GM19463 (cell line): ENCODE results near the gene EME1.
"Not testable (repeated sequence)": the region's sequence is repeated elsewhere in the genome, so short reads cannot be mapped to it uniquely, and the experiment has no call there.

Experiments
- ATAC-seq: cut with Tn5 transposase; IDR thresholded peaks from one replicate; pipeline ENCODE4 v1.9.1; 2021; ENCODE audit warnings: mild to moderate bottlenecking, moderate library complexity; ENCODE audit not compliant: unreplicated experiment

The EME1 gene

DNA sequence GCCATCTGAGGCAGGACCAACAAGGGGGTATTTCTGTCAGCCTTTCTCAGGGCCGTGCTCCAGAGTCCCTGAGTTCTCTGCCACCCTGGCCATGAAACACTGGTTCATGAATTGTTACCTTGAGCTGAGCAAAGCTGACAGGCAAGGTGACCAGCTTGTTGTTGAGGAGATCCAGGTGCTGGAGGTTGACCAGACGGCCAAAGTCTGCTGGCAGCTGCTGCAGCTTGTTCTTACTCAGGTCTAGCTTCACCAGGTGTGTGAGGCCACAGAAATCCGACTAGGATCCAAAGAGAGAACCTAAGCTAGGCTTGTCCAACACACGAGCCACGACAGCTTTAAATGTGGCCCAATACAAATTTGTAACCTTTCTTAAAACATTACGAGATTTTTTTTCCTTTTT is 19.6 kb downstream of the EME1 start:
- ATAC-seq = no peak

DNA sequence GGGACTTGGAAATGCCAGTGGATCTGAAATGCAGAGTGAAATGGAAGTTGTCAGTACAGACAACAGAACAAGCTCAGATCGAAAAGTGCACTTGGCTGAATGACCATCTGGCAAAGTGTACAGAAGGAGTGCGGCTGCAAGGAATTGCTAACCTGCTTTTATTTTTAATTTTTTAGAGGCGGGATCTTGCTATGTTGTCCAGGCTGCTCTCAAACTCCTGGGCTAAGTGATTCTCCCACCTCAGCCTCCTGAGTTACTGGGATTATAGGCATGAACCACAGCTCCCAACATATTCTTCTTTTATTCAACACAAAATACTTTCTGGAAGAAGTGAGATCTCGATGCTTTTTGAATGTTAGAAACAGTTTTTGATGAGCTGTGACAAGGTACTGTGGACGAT is 20.7 kb downstream of the EME1 start:
- no peak for ATAC-seq

DNA sequence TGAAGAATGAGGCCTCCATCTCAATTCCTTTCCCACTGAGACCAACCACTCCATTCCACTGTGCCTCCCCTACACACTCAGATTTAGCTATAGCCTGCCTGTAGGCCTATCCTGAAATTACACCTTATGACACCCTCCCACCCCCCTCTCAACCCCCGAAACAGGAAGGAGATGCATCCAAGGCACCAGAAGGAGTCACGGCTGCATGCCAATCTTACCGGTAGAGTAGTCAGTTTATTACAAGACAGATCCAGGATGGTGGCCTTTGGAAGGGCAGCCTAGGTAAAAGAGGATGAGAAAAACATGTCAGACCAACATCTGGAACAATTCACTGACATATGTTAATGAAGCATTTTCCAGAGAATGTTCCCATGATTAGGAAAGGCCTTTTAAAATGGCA is 21.7 kb downstream of the EME1 start:
- ATAC-seq = no peak

DNA sequence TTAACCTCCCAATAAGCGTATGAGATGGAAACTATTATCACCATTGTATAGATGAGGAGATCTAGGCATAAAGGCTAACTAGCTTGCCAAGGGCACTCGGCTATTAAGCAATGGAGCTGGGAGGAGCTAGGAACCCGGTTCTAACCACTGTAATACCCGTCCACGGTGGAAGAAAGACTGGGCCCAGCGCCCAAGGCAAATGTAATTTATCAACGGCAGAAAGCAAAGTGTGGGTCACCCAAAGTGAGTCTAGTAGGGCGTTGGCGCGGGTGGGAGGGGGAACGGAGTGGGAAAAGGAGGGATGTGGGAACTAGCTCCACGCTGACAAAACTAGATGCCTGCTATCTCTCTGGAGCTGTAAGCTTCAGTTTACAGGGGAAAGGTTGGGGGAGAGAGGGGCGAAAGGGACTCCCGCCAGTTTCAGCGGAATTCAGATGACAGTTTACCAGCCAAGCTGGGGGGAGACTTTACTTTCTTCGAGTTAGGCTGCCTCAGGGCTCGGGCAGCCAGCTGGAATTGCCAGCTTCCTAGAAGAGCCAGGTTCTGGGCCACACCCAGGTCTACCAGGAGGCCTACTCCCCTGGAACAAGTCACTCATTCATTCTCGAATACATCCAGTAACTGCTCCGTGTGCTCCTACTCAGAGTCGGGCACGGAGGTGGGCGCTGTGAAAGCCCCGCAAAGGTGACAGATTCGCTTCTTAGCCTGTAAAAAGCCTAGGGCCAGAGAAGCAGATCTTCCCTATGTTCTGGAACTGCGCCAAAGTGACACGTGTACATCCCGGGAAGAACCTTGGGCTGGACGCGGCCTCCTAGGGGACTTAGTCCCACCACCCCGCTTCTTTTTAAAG is 23.5 kb downstream of the EME1 start:
- no peak for ATAC-seq

DNA sequence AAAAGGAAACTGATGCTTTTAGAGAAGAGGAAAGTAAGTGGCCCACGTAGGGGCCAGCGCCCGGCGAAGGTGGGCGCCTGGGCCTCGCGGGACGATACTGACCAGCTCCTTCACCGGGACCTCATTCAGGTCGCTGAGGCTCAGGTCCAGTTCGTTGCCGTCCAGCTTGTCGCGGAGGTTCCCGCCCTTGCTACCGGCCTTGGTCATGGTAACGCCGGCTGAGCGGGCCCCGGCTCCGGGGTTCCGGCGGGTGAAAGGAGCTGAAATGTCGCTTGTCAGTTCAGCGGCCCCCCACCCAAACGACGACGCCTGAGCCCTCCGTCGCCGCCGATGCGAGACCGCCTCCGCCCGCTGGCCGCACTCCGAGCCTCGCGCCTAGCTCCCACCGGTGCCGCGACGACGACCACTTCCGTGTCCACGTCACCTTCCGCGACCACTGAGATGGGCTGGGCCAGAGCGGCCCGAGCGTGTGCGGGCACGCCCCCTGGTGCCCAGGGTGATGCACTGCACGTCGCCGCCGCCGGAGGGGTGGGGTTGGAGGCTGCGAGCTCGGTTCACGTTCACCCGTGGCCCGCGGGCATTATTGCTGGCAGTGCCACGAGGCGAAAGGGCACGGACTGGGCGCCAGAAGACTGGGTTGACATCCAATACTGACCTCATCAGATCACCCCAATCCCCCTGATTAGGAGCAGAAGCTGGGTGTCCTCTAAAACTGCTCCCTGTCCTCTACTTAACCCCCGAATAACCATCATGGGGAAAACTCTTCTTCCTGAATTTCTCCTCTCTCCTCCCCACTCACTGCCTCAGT is 24.3 kb downstream of the EME1 start, which contains the start of gene LRRC59:
LRRC59 (minus strand) TSS at position 413 of the 808 bp plus-strand sequence; CDS start at position 207, 206 bp downstream.
- ATAC-seq = peak; percentile 100

DNA sequence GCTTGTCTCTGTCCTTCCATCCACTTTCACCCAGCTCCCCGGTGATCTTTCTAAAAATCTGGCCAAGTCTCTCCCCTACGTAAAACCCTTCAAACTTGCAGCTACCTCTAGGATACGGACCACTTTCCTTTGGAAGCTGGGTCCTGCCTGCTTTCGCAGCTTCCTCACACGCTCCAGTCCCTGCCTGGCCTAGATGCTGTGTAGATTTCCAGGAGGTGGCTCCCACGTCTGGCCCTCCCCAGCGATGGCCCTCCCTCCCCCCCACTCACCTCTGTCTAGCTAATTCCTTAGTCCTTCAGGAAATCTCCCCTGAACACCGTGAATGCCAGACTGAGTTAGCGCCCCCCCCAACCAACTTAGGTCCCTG is 24.9 kb downstream of the EME1 start:
- no peak for ATAC-seq

DNA sequence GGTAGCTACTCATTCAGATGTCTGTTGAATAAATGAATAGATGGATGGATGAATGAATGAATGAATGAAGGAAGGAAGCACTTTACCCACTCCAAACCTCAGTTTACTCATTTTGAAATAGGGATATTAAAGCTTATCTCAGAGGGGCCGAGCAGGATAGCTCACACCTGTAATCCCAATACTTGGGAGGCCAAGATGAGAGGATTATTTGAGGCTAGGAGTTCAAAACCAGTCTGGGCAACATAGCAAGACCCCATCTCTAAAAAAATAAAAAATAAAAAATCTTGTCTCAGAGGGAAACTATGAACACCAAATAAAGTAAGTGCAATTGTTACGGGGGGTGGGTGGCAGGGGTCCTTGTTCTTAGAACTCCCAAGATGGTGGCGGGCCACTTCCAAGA is 25.6 kb downstream of the EME1 start:
- not testable (repeated sequence) for ATAC-seq

DNA sequence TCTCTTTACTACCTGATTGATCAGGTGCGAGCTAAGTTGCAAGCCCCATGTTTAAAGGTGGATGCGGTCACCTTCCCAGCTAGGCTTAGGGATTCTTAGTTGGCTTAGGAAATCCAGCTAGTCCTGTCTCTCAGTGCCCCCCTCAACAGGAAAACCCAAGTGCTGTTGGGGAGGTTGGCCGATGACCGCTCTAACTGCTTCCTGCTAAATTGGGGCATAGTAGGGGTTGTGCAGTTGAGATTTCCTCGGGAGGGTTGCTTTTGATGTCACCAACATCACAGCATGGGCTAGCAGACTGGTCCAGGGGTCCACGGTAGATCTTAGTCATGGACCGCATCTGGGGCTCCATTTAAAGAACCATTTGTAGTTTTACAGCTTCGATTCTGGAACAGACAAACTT is 26.6 kb downstream of the EME1 start:
- not testable (repeated sequence) for ATAC-seq

DNA sequence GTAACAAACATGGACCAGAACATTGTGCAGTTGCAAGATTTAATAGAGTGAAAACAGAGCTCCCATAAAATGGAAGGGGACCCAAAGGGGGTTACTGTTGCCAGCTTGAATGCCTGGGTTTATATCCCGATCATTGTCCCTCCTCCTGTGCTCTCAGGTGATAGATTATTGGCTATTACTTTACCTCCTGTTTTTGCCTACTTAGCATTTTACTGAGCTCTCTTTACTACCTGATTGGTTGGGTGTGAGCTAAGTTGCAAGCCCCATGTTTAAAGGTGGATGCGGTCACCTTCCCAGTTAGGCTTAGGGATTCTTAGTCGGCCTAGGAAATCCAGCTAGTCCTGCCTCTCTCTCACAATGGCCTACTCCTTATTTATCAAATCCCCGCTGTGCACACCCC is 32.3 kb downstream of the EME1 start:
- ATAC-seq = not testable (repeated sequence)

DNA sequence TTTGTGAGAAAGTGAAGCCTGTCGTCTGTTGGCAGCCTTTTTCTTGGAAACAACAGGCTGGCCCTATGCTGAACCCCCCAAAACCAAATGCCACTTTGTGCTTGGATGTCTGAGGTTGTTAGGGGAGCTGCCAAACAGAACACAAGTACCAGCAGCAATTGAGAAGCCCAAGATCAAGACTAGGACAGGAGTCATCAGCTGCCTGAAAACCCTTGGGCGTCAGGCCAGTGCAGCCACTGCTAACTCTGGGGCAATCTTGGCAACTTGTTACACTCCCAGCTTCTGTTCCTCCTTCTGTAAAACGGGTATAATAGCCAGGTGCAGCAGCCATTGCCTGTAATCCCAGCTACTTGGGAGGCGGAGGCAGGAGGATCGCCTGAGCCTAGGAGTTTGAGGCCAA is 33.5 kb downstream of the EME1 start:
- ATAC-seq = no peak

DNA sequence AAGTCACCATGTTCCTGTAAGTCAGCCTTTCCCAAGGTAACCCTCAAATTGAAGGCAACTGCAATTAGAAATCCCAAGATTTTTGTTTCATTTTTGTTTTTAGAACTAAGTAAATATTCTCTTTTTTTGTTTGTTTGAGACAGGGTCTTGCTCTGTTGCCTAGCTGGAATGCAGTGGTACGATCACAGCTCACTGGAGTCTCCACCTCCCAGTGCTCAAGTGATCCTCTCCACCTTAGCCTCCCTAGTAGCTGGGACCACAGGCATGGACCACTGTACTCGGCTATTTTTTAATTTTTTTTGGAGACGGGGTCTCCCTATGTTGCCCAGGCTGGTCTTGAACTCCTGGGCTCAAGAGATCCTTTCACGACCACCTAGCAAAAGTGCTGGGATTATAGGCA is 34.9 kb downstream of the EME1 start:
- no peak for ATAC-seq

DNA sequence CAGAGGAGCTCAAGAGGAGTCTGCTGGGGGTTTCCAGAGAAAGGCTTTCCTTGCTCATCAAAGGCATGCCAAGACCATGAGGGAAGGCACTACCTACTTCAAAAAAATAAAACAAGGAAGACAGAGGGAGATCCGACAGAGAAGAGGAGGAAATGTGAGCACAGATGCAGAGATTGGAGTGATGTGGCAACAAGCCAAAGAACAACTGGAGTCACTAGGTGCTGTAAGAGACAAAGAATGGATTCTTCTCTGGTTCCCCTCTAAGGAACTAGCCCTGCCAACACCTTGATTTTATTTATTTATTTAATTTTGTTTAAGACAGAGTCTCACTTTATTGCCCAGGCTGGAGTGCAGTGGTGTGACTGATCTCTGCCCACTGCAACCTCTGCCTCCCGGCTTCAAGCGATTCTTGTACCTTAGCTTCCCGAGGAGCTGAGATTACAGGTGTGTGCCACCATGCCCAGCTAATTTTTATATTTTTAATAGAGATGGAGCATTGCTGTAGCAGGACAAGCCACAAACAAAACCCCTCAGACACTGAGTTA is 39.2 kb downstream of the EME1 start:
- ATAC-seq = no peak

DNA sequence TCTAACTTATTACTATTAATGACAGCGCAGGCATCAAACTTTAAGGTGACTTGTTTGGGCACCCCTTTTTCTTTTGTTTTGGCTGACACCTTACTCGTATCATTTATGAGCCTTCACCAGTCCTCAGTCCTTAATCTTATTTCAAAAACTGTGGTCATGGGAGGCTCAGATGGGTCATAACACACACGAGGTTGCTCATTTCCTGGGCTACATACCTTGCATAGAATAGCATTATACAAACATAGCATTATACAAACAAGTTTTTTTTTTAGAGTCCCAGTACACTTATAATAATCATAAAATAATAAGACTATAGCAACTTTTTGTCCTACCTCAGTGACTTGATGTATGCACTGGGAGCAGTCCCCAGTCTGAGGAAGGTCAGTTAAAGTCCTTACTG is 41.8 kb downstream of the EME1 start:
- no peak for ATAC-seq

DNA sequence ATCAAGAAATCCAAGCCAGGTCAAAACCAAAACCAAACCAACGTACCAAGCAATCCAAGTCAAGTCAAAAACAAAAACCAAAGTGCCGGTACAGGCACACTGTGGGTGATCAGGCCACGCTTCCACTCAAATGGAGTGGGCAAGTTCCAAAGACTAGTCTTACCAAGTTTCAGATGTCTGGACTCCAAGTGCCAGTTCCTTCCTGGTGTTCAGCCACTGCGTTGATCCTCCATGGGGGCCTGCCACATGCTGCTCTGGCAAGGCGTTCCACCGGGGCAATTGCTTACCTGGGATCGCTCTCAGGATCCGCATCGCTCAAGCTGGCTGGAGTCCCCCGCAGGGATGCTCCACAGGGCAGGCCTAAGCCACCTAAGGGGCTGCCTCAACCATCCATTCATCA is 46.5 kb downstream of the EME1 start:
- not testable (repeated sequence) for ATAC-seq

DNA sequence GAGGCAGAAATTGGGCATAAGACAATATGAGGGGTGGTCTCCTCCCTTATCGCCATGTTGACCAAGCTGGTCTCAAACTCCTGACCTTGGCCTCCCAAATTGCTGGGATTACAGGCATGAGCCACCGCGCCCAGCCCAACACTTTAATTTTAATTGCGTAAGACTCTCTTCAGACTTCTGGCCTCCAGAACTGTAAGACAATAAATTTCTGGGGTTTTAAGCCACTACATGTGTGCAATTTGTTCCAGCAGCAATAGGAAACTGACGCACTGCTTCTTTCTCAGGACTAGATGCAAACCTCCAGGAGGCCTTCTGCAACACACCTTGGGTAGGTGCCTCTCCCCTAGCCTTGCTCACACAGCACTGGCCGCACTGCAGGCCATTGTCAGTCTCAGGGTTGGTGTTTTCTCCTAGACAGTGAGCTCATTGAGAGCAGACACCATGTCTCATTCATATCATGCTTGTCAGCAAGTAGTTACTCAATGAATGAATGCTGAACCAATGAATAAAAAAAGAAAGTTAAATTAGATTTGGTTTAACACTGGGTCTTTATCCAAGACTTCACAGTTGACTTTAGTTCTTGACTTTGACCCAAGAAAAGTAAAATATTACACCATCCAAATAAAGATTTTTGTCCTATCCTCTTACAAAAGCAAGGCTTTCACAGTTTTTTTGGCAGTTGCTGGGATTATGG is 47.5 kb downstream of the EME1 start:
- no peak for ATAC-seq

DNA sequence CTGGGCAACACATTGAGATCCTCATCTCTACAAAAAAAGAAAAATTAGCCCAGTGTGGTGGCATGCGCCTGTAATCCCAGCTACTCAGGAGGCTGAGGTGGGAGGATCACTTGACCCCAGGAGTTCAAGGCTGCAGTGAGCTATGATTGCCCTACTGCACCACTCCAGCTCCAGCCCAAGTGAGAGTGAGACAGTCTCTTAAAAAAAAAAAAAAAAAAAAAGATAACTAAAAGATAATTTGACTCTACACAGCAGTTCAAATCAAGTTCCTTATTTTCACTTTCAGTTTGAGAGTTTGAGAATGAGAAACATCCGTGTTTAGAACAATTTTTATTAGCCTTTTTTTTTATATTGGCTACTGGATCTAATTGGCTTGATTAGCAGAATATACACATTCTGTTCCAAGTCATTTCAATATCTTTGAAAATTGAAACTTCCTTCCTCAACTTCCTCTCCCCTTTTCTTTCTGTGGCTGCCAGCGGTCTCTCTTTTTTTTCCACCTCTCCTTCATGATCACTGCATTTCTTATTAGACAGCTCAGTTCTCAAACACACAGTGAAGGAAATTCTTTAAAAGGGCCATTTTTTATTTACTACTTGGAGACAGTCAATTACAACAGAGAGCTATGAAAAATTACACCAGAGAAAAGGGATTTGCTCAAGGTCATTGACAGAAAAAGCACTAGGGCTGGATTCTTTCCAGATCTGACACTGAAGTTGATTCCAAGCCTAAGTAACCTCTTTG is 48.5 kb downstream of the EME1 start:
- no peak for ATAC-seq

DNA sequence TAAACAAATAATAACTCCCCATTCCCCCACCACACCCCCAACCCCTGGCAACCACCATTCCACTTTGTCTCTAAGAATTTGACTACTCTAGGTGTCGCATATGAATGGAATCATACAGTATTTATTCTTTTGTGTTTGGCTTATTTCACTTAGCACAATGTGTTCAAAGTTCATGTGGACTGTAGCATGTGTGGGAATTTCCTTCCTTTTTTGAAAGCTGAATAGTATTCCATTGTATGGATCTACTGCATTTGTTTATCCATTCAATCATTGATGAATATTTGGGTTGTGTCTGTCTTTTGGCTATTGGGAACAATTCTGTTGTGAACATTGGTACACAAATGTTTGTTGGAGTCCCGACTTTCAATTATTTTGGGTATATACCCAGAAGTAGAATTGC is 49.7 kb downstream of the EME1 start:
- ATAC-seq = no peak

DNA sequence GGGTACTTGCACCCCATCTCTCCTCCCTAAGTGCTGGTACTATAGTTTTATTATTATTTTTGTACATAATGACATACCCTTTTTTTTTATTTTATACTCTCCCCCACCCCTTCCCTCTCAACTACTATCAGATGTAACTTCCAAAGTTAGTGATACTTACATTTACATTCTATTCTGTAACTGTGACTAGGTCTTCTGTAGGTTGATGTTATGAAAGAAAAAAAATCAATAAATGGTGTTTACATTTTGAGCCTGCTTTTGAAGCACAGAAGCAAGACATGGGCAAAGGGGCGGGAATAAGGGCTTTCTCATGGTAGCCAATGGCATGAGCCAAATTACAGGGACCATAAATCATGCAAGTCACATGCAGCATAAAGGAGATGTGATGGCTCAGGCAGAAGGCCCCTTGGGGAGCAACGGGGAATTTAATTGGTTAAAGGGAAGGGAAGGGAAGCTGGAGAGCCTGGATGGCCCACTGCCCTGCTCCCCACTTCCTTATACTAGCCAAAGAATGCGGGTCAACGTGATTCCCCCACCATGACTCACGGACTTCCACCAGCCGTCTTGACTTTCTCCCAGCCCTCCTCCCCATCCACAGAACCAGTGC is 50.6 kb downstream of the EME1 start:
- no peak for ATAC-seq

DNA sequence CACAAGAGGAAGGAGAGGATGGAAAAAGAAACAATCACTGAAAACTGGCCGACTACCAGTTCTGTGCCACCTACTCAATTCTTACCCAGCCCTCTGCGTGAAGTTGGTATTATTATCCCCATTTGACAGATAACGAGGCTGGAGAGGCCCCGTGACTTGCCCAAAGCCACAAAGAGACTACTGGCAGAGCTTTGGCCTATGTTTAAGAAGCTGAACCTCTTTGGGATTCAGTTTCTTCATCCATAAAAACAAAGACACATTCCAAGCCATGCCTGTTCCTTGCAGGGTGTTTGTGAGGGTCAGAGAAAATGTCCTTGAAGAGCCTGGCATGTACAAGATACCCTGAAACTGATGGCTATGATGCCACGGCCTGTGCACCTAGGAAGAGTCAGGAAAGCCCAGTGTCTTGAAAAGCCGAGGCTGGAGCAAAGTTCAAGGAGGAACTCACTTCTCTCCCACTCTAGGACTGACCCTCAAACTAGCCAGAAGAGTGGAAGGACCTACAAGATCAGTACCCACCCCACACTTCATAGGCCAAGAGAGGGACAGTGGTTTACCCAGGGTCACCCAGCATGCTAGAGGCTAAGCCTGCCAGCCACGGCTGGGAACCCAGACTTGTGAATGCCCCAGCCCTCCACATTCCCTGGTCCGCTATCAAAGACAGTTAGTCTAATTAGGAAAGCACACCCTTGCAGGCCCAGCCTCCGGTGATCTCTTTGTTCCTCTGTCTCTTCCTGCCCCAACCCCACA is 51.4 kb downstream of the EME1 start:
- ATAC-seq = no peak
